Urinary bladder (tissue), 4 donors: ENCODE data around the gene TMEM97. TPM values are rescaled to one million over a fixed set of nuclear protein-coding genes. Genes with fewer than 3 reads are reported as not detected.
"Not testable (repeated sequence)": the region's sequence is repeated elsewhere in the genome, so short reads cannot be mapped to it uniquely, and the experiment has no call there.

Source experiments
- DNase-seq: peaks from one replicate; pipeline ENCODE4 v3.0.0-alpha.2; 2015; ENCODE audit errors: extremely low spot score
- H3K27ac ChIP-seq: one replicate; pipeline ENCODE4 v1.5.1; 2013; ENCODE audit warnings: low read depth, mild to moderate bottlenecking, moderate library complexity
- H3K36me3 ChIP-seq: one replicate; pipeline ENCODE4 v1.6.1; 2013; ENCODE audit warnings: mild to moderate bottlenecking, moderate library complexity; ENCODE audit not compliant: insufficient read depth
- H3K4me1 ChIP-seq: one replicate; pipeline ENCODE4 v1.6.1; 2013; ENCODE audit warnings: mild to moderate bottlenecking, moderate library complexity; ENCODE audit not compliant: insufficient read depth
- H3K4me3 ChIP-seq: one replicate; pipeline ENCODE4 v1.5.1; 2013; ENCODE audit warnings: low read depth, low read length
- WGBS: extraction: QIAGEN DNeasy Blood & Tissue Kit; methylation state at CpG from one replicate; pipeline ENCODE4 v1.1.7; 2013; 5-methylcytosine and 5-hydroxymethylcytosine counted together
- polyA plus RNA-seq: library from polyadenylated mRNA; stranded (reverse); fragments of 200-250 nt; gene quantifications from one replicate; pipeline ENCODE4 v1.2.3, GENCODE V29; 2013
- total RNA-seq: library from RNA; depleted of rRNA; stranded (reverse); fragments of >200 nt; gene quantifications from one replicate; pipeline ENCODE4 v1.2.3, GENCODE V29; 2014
- donor health status: healthy with polysubstance abuse.
- donor health status: healthy.

The TMEM97 gene
- total and polyA plus RNA-seq, 2 donors = 16.8 to 62.7 TPM

GRCh38 chr17:28292878-28293277 is 26.1 kb upstream of the TMEM97 start:
- WGBS = 78% methylated on average over 12 of the region's 12 CpGs
- H3K27ac ChIP-seq = not testable (repeated sequence)

GRCh38 chr17:28293994-28294393 is 25.0 kb upstream of the TMEM97 start:
- WGBS = 87% methylated on average over 6 of the region's 6 CpGs

More at GRCh38 chr17:28292878-28293277, 26.1 kb upstream of the TMEM97 start:
- not testable (repeated sequence) for H3K4me3 ChIP-seq, DNase-seq, H3K36me3 ChIP-seq, H3K4me1 ChIP-seq

GRCh38 chr17:28295677-28296578 is 23.1 kb upstream of the TMEM97 start:
- WGBS = 63% methylated on average over 3 of the region's 3 CpGs
- Histone ChIP-seq H3K27ac (no peak overlapping the region), H3K4me3 (no peak overlapping the region), H3K4me1 (no peaks in the 10 kb centered on the region), H3K36me3 (no peaks in the 10 kb centered on the region)
- DNase-seq = no peak

More at GRCh38 chr17:28293994-28294393, 25.0 kb upstream of the TMEM97 start:
- Histone ChIP-seq H3K27ac (no peak overlapping the region), H3K4me1 (no peaks in the 10 kb centered on the region), H3K4me3 (no peak overlapping the region), H3K36me3 (no peaks in the 10 kb centered on the region)
- DNase-seq = no peak

GRCh38 chr17:28298449-28298848 is 20.6 kb upstream of the TMEM97 start:
- no peaks in the 10 kb centered on the region for H3K36me3 ChIP-seq
- WGBS = 77% methylated on average over 3 of the region's 3 CpGs
- H3K27ac ChIP-seq = no peak overlapping the region
- no peak for DNase-seq
- H3K4me3 ChIP-seq = no peak overlapping the region
- no peaks in the 10 kb centered on the region for H3K4me1 ChIP-seq

- Histone ChIP-seq H3K4me3 (no peak overlapping the region), H3K36me3 (no peaks in the 10 kb centered on the region), H3K27ac (no peak overlapping the region), H3K4me1 (no peaks in the 10 kb centered on the region)
- no peak for DNase-seq
- 21% methylated on average over 38 of the region's 38 CpGs for WGBS
These were observed 12.0 kb upstream of the TMEM97 start for GRCh38 chr17:28306954-28307401.

- Histone ChIP-seq H3K27ac (no peak overlapping the region), H3K4me3 (no peak overlapping the region), H3K4me1 (no peaks in the 10 kb centered on the region), H3K36me3 (no peaks in the 10 kb centered on the region)
- WGBS = 85% methylated on average over 2 of the region's 2 CpGs
- no peak for DNase-seq
These were observed 5.2 kb upstream of the TMEM97 start for GRCh38 chr17:28313841-28314240.

- H3K4me1 ChIP-seq = no peaks in the 10 kb centered on the region
- H3K36me3 ChIP-seq = no peaks in the 10 kb centered on the region
- H3K4me3 ChIP-seq = no peak overlapping the region
- DNase-seq = no peak
- WGBS = 93% methylated on average over 4 of the region's 4 CpGs
- H3K27ac ChIP-seq = no peak overlapping the region
These were observed 2.9 kb upstream of the TMEM97 start for GRCh38 chr17:28315846-28316705.

- H3K36me3 ChIP-seq = no peaks in the 10 kb centered on the region
- no peak overlapping the region for H3K27ac ChIP-seq
- DNase-seq = no peak
- no peak overlapping the region for H3K4me3 ChIP-seq
- H3K4me1 ChIP-seq = no peaks in the 10 kb centered on the region
- WGBS = 81% methylated on average over 21 of the region's 21 CpGs
These were observed 1.7 kb upstream of the TMEM97 start for GRCh38 chr17:28317099-28317965.

- Histone ChIP-seq H3K4me3 (peak overlapping the region; percentile 38), H3K27ac (no peak overlapping the region), H3K36me3 (no peaks in the 10 kb centered on the region), H3K4me1 (no peaks in the 10 kb centered on the region)
- no peak for DNase-seq
- 11% methylated on average over 40 of the region's 40 CpGs for WGBS
These were observed 838 bp upstream of the TMEM97 start for GRCh38 chr17:28317966-28318758.

- no peaks in the 10 kb centered on the region for H3K36me3 ChIP-seq
- no peak for DNase-seq
- WGBS = 2% methylated on average over 7 of the region's 7 CpGs
- peak overlapping the region; percentile 38 for H3K4me3 ChIP-seq
- no peaks in the 10 kb centered on the region for H3K4me1 ChIP-seq
- no peak overlapping the region for H3K27ac ChIP-seq
These were observed 567 bp downstream of the TMEM97 start for GRCh38 chr17:28319598-28319935.

- Histone ChIP-seq H3K4me3 (no peak overlapping the region), H3K36me3 (no peaks in the 10 kb centered on the region), H3K4me1 (no peaks in the 10 kb centered on the region), H3K27ac (no peak overlapping the region)
- 63% methylated on average over 8 of the region's 8 CpGs for WGBS
- DNase-seq = no peak
These were observed 1.4 kb downstream of the TMEM97 start for GRCh38 chr17:28320215-28321061.

- DNase-seq = no peak
- H3K4me1 ChIP-seq = no peaks in the 10 kb centered on the region
- H3K27ac ChIP-seq = no peak overlapping the region
- peaks cover 2% of the 10 kb centered on the region for H3K36me3 ChIP-seq
- 76% methylated on average over 5 of the region's 5 CpGs for whole genome bisulfite sequencing
- H3K4me3 ChIP-seq = no peak overlapping the region
These were observed 5.3 kb downstream of the TMEM97 start for GRCh38 chr17:28324267-28324745.
